GM23338 (cell line): Measurements from ENCODE around the gene SIPA1. TPM values are rescaled to one million over a fixed set of nuclear protein-coding genes. Genes with fewer than 3 reads are reported as not detected.

ENCODE experiments used
- ATAC-seq: fragments of 200-7000 bp; cut with Tn5 transposase; 3 replicates; pipeline ENCODE4 v1.9.1; 2020
- DNase-seq: peaks from one replicate; pipeline ENCODE4 v3.0.0-alpha.2; 2015; ENCODE audit warnings: low spot score
- H2AFZ ChIP-seq: fragments of 200-600 bp; sonication (generic); 2 replicates; pipeline ENCODE4 v1.8.0; 2016; ENCODE audit warnings: antibody characterized with exemption, mild to moderate bottlenecking, moderate library complexity
- H3F3A ChIP-seq: fragments of 200-600 bp; sonication (generic); replicated peaks from 2 replicates; pipeline ENCODE4 v1.8.0; 2017; ENCODE audit warnings: antibody characterized with exemption, mixed run types, low read depth
- H3K27ac ChIP-seq: fragments of 200-600 bp; sonication (generic); 2 replicates; pipeline ENCODE4 v1.6.1; 2016; ENCODE audit warnings: low read depth
- H3K27me3 ChIP-seq: fragments of 200-600 bp; sonication (generic); 2 replicates; pipeline ENCODE4 v1.8.0; 2016; ENCODE audit warnings: mild to moderate bottlenecking, mixed run types, moderate library complexity; ENCODE audit not compliant: insufficient read depth
- H3K36me3 ChIP-seq: fragments of 200-600 bp; sonication (generic); 2 replicates; pipeline ENCODE4 v1.8.0; 2016; ENCODE audit warnings: mild to moderate bottlenecking; ENCODE audit not compliant: insufficient read depth
- H3K4me1 ChIP-seq: fragments of 200-600 bp; sonication (generic); 2 replicates; pipeline ENCODE4 v1.8.0; 2016; ENCODE audit warnings: mild to moderate bottlenecking, moderate library complexity; ENCODE audit not compliant: insufficient read depth
- H3K4me2 ChIP-seq: fragments of 200-600 bp; sonication (generic); 2 replicates; pipeline ENCODE4 v1.7.1; 2017; ENCODE audit warnings: mixed run types
- H3K4me3 ChIP-seq: fragments of 200-600 bp; sonication (generic); 2 replicates; pipeline ENCODE4 v1.6.1; 2016; ENCODE audit warnings: mixed run types
- H3K79me2 ChIP-seq: fragments of 200-600 bp; sonication (generic); replicated peaks from 2 replicates; pipeline ENCODE4 v1.8.0; 2017; ENCODE audit warnings: mild to moderate bottlenecking; ENCODE audit not compliant: insufficient read depth
- H3K9me2 ChIP-seq: fragments of 200-600 bp; sonication (generic); 2 replicates; pipeline ENCODE4 v1.8.0; 2017; ENCODE audit not compliant: insufficient read depth
- H4K20me1 ChIP-seq: fragments of 200-600 bp; sonication (generic); replicated peaks from 2 replicates; pipeline ENCODE4 v1.8.0; 2017; ENCODE audit warnings: mild to moderate bottlenecking; ENCODE audit not compliant: insufficient read depth
- H3K27ac Mint-ChIP-seq: 2 replicates; pipeline ENCODE4 v1.8.0; 2020; ENCODE audit warnings: inconsistent platforms, mild to moderate bottlenecking, moderate library complexity, mixed read lengths
- H3K27me3 Mint-ChIP-seq: 3 replicates; pipeline ENCODE4 v1.8.0; 2022; ENCODE audit warnings: low read depth, mild to moderate bottlenecking, moderate library complexity, mixed read lengths, inconsistent platforms; ENCODE audit not compliant: insufficient read depth, poor library complexity
- H3K36me3 Mint-ChIP-seq: 3 replicates; pipeline ENCODE4 v1.8.0; 2021; ENCODE audit warnings: low read depth, mild to moderate bottlenecking, inconsistent platforms, moderate library complexity, mixed read lengths
- H3K4me1 Mint-ChIP-seq: 3 replicates; pipeline ENCODE4 v1.8.0; 2020; ENCODE audit warnings: mild to moderate bottlenecking, inconsistent platforms, mixed read lengths
- H3K4me3 Mint-ChIP-seq: 3 replicates; pipeline ENCODE4 v1.8.0; 2021; ENCODE audit warnings: moderate library complexity, mild to moderate bottlenecking, inconsistent platforms, mixed read lengths
- H3K9me3 Mint-ChIP-seq: 3 replicates; pipeline ENCODE4 v1.8.0; 2020; ENCODE audit warnings: moderate library complexity, mild to moderate bottlenecking, inconsistent platforms, mixed read lengths
- CREB1 ChIP-seq: fragments of 250-450 bp; sonication (Bioruptor Pico); IDR thresholded peaks from 2 replicates; pipeline ENCODE4 v1.5.0; 2020; ENCODE audit warnings: low read depth, mild to moderate bottlenecking, moderate library complexity
- EZH2 ChIP-seq: fragments of 200-600 bp; sonication (generic); IDR thresholded peaks from one replicate; pipeline ENCODE4 v1.8.0; 2017; ENCODE audit warnings: antibody characterized with exemption, mild to moderate bottlenecking, low read depth; ENCODE audit not compliant: unreplicated experiment
- EZH2phosphoT487 ChIP-seq: fragments of 200-600 bp; sonication (generic); IDR thresholded peaks from one replicate; pipeline ENCODE4 v1.8.1; 2018; ENCODE audit warnings: antibody characterized with exemption; ENCODE audit not compliant: unreplicated experiment
- JUNB ChIP-seq: IDR thresholded peaks from one replicate; pipeline ENCODE4 v1.6.1; 2016; ENCODE audit warnings: antibody characterized with exemption; ENCODE audit not compliant: unreplicated experiment
- NANOG ChIP-seq: IDR thresholded peaks from 2 replicates; pipeline ENCODE4 v1.6.1; 2016; ENCODE audit warnings: antibody characterized with exemption, borderline replicate concordance
- STAT1 ChIP-seq: IDR thresholded peaks from one replicate; pipeline ENCODE4 v1.6.1; 2016; ENCODE audit warnings: antibody characterized with exemption; ENCODE audit not compliant: unreplicated experiment
- polyA plus RNA-seq: library from polyadenylated mRNA; unstranded; fragments of >200 nt; fragmentation: Nextera tagmentation; extraction: Ambion mirVana; gene quantifications from 2 replicates; pipeline ENCODE4 v1.2.1, GENCODE V29; 2016
- total RNA-seq: library from RNA; depleted of rRNA; stranded (reverse); fragments of >200 nt; shearing (Covaris generic); gene quantifications from 2 replicates; pipeline ENCODE4 v1.2.3, GENCODE V29; 2014
- TF ChIP-seq, protein P1 (sequence below): fragments of 250-450 bp; sonication (Bioruptor Pico); IDR thresholded peaks from 2 replicates; pipeline ENCODE4 v1.5.0; 2020; ENCODE audit warnings: mild to moderate bottlenecking, moderate library complexity

Gene SIPA1
- total and polyA plus RNA-seq, 2 experiments from 2014 or later = 50.1 to 54.6 TPM

DNA sequence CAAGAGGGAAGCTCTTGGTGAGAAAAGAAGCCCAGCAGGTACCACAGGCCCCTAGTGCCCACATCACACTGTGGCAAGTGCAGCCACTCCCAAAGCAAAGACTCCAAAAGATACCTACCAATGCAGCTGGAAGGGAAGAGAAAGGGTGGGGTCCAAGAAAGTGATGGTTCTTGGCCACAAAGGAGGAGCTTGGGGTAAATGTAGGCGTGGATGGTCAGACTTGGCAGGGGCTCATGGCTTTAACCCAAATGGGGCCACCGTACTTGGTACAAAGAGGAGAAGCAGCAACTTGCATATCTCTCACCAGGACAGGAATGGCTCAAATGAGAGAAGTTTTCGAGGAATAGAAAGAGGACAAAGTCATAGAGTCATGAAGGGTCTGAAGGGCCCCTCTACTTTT is 28.7 kb upstream of the SIPA1 start:
- no peak for ATAC-seq
- peaks cover 21% of the 10 kb centered on the region for H3F3A ChIP-seq
- H3K27me3 Mint-ChIP-seq = peaks cover 20% of the 10 kb centered on the region
- H3K36me3 ChIP-seq = no peaks in the 10 kb centered on the region
- H2AFZ ChIP-seq = no peak overlapping the region
- H3K4me2 ChIP-seq = no peak overlapping the region
- H3K79me2 ChIP-seq = peaks cover 11% of the 10 kb centered on the region; the same call in 1 of the 2 replicates
- no peaks in the 10 kb centered on the region; the same call in 1 of the 2 replicates for H4K20me1 ChIP-seq
- H3K9me3 Mint-ChIP-seq = no peaks in the 10 kb centered on the region
- H3K36me3 Mint-ChIP-seq = peaks cover 12% of the 10 kb centered on the region; the same call in 2 of the 3 replicates
- peaks cover 17% of the 10 kb centered on the region for H3K4me1 Mint-ChIP-seq
- H3K4me3 ChIP-seq = no peak overlapping the region
- H3K4me3 Mint-ChIP-seq = no peak overlapping the region; the same call in 2 of the 3 replicates
- H3K27ac ChIP-seq = no peak overlapping the region
- no peak overlapping the region for H3K27ac Mint-ChIP-seq
- no peak for TF ChIP-seq EZH2
- TF ChIP-seq NANOG = no peak
- TF ChIP-seq EZH2phosphoT487 = no peak
- TF ChIP-seq, protein P1, sequence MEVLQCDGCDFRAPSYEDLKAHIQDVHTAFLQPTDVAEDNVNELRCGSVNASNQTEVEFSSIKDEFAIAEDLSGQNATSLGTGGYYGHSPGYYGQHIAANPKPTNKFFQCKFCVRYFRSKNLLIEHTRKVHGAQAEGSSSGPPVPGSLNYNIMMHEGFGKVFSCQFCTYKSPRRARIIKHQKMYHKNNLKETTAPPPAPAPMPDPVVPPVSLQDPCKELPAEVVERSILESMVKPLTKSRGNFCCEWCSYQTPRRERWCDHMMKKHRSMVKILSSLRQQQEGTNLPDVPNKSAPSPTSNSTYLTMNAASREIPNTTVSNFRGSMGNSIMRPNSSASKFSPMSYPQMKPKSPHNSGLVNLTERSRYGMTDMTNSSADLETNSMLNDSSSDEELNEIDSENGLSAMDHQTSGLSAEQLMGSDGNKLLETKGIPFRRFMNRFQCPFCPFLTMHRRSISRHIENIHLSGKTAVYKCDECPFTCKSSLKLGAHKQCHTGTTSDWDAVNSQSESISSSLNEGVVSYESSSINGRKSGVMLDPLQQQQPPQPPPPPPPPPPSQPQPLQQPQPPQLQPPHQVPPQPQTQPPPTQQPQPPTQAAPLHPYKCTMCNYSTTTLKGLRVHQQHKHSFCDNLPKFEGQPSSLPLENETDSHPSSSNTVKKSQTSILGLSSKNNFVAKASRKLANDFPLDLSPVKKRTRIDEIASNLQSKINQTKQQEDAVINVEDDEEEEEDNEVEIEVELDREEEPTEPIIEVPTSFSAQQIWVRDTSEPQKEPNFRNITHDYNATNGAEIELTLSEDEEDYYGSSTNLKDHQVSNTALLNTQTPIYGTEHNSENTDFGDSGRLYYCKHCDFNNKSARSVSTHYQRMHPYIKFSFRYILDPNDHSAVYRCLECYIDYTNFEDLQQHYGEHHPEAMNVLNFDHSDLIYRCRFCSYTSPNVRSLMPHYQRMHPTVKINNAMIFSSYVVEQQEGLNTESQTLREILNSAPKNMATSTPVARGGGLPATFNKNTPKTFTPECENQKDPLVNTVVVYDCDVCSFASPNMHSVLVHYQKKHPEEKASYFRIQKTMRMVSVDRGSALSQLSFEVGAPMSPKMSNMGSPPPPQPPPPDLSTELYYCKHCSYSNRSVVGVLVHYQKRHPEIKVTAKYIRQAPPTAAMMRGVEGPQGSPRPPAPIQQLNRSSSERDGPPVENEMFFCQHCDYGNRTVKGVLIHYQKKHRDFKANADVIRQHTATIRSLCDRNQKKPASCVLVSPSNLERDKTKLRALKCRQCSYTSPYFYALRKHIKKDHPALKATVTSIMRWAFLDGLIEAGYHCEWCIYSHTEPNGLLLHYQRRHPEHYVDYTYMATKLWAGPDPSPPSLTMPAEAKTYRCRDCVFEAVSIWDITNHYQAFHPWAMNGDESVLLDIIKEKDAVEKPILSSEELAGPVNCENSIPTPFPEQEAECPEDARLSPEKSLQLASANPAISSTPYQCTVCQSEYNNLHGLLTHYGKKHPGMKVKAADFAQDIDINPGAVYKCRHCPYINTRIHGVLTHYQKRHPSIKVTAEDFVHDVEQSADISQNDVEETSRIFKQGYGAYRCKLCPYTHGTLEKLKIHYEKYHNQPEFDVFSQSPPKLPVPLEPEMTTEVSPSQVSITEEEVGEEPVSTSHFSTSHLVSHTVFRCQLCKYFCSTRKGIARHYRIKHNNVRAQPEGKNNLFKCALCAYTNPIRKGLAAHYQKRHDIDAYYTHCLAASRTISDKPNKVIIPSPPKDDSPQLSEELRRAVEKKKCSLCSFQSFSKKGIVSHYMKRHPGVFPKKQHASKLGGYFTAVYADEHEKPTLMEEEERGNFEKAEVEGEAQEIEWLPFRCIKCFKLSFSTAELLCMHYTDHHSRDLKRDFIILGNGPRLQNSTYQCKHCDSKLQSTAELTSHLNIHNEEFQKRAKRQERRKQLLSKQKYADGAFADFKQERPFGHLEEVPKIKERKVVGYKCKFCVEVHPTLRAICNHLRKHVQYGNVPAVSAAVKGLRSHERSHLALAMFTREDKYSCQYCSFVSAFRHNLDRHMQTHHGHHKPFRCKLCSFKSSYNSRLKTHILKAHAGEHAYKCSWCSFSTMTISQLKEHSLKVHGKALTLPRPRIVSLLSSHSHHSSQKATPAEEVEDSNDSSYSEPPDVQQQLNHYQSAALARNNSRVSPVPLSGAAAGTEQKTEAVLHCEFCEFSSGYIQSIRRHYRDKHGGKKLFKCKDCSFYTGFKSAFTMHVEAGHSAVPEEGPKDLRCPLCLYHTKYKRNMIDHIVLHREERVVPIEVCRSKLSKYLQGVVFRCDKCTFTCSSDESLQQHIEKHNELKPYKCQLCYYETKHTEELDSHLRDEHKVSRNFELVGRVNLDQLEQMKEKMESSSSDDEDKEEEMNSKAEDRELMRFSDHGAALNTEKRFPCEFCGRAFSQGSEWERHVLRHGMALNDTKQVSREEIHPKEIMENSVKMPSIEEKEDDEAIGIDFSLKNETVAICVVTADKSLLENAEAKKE (CRISPR knock-in tag) = no peak
- TF ChIP-seq JUNB = no peak
- no peak for TF ChIP-seq STAT1
- TF ChIP-seq CREB1 = no peak
- no peak for DNase-seq
- no peaks in the 10 kb centered on the region for H3K27me3 ChIP-seq
- no peaks in the 10 kb centered on the region for H3K9me2 ChIP-seq
- peaks cover 21% of the 10 kb centered on the region for H3K4me1 ChIP-seq
